T-helper 9 cell (primary cell): ENCODE results near the gene MYO7A.

Experiments
- DNase-seq: peaks from one replicate; pipeline ENCODE4 v3.0.0-alpha.2; 2020

The MYO7A gene

DNA sequence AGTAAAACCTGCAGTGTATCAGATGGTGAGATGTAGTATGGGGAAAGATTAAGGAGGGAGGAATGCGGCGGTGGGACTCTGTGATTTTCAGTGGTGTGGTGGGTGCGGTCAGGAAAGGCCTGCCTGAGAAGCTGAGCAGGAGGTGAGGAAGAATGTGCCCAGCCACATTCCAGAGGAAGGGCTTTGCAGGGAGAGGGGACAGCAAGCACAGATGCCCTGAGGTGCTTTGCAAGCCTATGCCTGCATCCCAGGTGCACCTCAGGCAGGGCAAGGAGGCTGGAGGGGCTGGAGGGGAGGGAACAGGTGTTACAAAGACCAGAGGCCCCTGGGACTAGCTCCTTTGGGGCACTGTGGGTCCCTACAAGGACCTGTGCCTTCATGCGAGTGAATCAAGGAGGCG lies 42.1 kb downstream of the MYO7A start:
- DNase-seq, result no peak

DNA sequence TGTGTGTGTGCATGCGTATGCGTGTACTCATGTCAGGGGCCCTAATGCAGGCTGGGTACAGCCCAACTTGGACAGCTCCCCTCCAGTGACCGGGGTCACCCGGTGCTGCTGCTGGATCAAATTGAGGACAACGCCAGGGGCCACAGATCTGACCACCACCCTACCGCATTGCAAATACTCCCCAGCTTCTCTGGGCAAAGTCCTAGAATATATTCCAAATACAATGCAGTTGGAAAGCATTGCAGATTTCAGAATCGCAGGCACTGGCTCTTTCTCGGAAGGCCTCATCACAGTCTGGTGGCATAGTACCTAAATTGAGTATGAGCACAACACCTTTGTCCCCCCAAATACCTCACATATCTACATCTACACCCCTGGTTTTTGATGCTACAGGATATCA lies 43.2 kb downstream of the MYO7A start:
- no peak for DNase-seq

- no peak for DNase-seq
Observed at GRCh38 chr11:77171885-77172665, 44.0 kb downstream of the MYO7A start.

- DNase-seq, result no peak
Observed at GRCh38 chr11:77172666-77172982, 44.6 kb downstream of the MYO7A start.

- no peak for DNase-seq
Observed at GRCh38 chr11:77173494-77173893, 45.4 kb downstream of the MYO7A start.

- no peak for DNase-seq
Observed at GRCh38 chr11:77174559-77174958, 46.5 kb downstream of the MYO7A start.

- no peak for DNase-seq
Observed at GRCh38 chr11:77175021-77175842, 47.2 kb downstream of the MYO7A start.

DNA sequence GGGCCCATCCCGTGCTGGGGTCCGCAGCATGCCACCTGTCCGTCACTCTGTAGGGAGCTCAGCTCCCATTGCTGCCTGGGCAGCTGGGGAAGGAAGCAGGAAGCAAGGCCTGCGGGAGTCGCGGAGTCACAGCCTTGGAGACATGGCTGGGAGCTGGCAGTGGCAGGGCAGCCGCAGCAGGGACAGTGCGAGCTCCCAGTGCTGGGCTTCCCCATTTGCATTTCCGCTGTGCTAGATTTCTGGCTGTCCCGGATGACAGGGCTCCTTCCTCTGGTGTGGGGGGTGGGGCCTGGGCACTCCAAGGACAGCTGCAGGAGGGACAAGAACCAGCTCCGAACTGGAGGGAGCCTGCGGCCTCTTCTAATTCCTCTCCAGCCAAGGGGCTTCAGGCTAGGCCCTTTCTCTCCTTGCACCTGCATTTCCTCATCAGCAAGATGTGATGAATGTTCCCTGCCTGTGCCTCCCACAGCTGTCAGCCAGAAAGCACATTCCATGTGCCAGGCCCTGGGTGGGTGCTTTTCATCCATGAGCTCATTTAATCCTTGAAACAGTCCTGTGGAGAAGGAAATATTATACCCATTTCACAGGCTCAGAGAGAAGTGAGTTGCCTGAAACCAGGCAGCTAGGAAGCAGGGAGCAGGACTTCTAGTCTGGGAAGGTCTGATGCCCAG lies 48.0 kb downstream of the MYO7A start:
- no peak for DNase-seq

DNA sequence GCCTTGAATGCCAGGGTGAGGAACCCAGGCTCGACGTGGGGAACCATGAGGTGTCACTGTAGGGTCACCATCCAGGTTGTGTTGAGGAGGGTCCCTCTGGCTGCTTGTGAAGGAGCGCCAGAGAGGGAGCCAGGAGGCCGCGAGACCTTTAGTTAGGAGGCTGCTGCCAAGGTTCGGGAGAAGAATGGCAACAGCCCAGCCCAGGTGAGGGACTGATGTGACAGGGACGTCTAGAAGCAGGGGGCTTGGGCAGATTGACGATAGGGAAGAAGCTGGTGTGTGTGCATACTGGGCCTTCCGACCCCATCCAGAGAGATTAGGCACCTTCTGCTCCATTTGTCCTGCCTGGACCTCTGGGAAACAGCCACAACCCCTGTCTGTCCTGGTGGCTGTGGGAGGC lies 49.0 kb downstream of the MYO7A start:
- DNase-seq, result no peak

DNA sequence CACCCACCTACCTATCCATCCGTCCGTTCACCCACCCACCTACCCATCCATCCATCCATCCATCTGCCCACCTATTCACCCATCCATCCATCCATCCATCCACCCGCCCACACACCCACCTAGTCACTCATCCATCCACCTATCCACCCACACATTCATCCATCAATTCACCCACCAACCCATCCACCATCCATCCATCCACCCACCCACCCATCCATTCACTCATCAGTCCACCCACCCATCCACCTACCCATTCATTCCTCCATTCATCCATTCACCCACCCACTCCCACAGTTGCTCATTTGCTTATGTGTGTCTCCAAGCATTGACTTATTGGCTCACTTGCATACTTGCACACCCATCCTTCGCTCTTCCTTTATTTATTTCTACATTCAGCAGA lies 50.1 kb downstream of the MYO7A start:
- DNase-seq, result no peak

- no peak for DNase-seq
Observed at GRCh38 chr11:77179048-77179447, 51.0 kb downstream of the MYO7A start.

DNA sequence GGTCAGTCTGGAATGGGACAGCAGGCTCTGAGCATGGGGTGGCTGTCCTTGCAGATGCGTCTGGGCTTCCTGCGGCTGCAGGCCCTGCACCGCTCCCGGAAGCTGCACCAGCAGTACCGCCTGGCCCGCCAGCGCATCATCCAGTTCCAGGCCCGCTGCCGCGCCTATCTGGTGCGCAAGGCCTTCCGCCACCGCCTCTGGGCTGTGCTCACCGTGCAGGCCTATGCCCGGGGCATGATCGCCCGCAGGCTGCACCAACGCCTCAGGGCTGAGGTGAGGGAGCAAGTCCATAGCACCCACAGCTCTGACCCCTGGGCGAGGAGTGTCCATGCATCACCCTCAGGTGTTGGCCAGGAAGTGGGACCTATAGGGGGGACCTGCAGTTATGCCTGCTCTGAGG lies 51.6 kb downstream of the MYO7A start:
- DNase-seq, result no peak

GRCh38 chr11:77180346-77180745 lies 52.3 kb downstream of the MYO7A start:
- DNase-seq, result no peak

GRCh38 chr11:77181226-77181625 lies 53.2 kb downstream of the MYO7A start:
- no peak for DNase-seq

DNA sequence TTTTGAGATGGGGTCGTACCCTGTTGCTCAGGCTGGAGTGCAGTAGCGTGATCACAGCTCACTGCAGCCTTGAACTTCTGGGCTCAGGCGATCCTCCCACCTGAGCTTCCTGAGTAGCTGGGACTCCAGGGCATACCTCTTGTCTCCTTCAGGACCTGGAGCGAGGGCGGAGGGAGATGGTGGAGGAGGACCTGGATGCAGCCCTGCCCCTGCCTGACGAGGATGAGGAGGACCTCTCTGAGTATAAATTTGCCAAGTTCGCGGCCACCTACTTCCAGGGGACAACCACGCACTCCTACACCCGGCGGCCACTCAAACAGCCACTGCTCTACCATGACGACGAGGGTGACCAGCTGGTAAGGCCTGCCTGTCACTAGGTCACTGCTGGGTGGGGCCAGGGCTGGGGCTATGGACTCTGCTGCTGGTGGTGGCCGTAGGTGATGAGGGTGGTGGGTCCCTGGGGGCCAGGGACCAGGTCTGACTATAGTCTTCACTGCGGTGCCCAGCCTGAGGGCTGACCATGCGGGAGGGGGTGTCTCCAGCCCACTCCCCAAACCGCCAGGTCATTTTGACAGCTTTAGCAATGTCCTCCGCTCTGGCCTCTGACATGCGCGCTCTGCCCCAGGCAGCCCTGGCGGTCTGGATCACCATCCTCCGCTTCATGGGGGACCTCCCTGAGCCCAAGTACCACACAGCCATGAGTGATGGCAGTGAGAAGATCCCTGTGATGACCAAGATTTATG lies 53.9 kb downstream of the MYO7A start:
- DNase-seq, result no peak

DNA sequence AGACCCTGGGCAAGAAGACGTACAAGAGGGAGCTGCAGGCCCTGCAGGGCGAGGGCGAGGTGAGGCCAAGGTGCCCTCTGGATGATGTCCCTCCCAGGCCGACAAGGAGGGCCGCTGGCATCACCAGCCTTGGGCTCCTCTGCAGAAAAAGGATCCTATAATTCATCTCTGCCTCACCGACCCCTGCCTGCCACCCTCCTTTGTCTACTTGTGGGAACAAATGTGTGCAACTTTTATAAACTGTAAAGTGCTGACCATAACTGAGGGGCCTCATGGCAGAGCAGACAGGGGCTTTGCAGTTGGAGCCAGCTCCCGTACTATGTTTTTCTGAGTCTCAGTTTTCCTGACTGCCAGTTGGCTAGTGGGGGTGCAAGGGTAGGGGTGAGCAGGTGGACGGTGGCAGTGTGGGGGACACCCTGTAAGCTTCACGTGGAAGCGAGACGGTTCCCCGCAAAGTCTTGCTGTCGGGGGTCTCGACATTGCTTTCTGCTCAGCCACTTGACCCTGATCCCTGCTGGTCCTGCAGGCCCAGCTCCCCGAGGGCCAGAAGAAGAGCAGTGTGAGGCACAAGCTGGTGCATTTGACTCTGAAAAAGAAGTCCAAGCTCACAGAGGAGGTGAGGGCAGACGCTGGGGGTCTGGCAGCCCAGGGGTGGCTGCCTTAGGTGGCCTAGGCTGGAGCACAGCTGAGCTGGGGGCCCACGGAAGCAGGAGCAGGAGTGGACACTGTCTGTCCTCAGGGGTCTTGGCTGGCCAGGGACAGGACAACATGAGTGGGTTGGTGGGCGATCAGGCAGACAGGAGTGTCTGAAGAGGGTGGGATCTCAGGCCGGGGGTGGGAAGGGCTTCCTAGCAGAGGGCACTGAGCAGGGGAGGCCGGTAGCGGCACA lies 54.7 kb downstream of the MYO7A start:
- no peak for DNase-seq

GRCh38 chr11:77183431-77183984 lies 55.5 kb downstream of the MYO7A start:
- DNase-seq, result no peak

DNA sequence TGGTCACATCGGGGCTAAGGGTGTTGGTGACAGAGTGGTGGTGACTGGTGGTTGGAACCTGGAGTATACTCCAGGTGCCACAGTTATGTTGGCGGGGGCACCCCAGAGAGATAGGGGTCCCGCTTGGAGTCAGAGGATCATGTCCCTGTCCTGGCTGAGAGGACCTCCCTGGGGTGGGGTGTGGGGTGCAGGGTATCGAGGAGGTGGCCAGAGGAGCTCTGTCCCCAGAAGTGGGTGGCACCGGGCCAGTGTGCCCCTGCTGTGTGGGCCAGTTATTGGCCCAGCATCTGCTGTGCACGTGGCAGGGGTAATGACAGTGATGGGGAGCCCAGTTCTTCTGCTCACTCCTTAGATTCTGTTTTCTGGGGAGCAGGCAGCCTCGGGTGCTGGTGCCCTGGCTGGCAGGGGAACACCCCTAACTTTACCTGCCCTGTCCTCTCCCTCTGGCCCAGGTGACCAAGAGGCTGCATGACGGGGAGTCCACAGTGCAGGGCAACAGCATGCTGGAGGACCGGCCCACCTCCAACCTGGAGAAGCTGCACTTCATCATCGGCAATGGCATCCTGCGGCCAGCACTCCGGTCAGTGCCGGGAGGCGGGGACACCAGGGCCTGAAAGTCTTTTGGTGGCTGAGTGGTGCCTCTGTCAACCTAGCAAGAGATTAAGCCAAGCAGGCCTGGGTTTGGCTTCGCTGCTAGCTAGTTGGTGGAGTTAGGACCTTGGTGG lies 56.3 kb downstream of the MYO7A start:
- DNase-seq, result no peak

GRCh38 chr11:77186302-77186701 lies 58.3 kb downstream of the MYO7A start:
- DNase-seq, result no peak

- no peak for DNase-seq
Observed at GRCh38 chr11:77187111-77187750, 59.2 kb downstream of the MYO7A start.
